ENCODE results near the gene RNASET2. TPM values are rescaled to one million over a fixed set of nuclear protein-coding genes. Genes with fewer than 3 reads are reported as not detected.

Gene RNASET2
- polyA plus RNA-seq, 1 donor: 70.2 TPM

Other genes with a start within 250 kb of the RNASET2 start
- gene CEP43, start 42.8 kb upstream of the RNASET2 start, polyA plus RNA-seq: 40.9 TPM
- 5.9 TPM for gene CCR6, start 166.5 kb upstream of the RNASET2 start, polyA plus RNA-seq
- 0.36 TPM for gene GPR31, start 201.4 kb upstream of the RNASET2 start, polyA plus RNA-seq